Iris pigment epithelial cell (primary cell): ENCODE data around the gene MSRB1.

Source experiments
- DNase-seq: peaks from one replicate; pipeline ENCODE4 v3.0.0-alpha.2; 2011; ENCODE audit warnings: low read depth

MSRB1 gene

DNA sequence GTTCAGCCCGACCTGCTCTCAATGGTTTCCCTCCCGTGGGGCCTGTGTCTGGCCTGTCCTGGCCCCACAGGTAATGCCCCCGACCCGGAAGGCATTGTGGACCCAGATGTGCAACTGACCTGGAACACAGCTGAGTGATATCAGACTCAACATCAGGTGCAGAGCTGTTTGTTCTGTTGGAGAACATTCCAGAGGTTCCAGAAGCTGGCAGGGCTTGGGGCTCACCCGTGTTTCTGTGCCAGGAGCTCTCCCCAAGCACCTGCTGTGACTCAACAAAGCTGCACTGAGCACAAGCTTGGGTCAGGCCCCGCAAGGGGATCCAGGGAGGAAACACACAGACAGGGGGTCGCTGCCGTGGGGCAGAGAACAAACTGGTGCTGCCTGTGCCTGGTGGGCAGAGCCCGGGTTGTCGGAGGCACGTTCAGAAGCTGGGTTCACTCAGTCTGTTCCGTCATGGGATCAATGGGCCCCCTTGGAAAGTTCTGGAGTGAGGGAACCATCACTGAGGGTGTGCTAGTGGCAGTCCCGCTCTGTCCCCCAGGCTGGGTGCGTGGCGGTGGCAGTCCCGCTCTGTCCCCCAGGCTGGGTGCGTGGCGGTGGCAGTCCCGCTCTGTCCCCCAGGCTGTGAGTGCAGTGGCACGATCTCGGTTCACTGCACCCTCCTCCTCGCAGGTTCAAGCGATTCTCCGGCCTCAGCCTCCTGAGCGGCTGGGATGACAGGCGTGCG lies 46.9 kb downstream of the MSRB1 start:
- no peak for DNase-seq

GRCh38 chr16:1895068-1895467 lies 47.9 kb downstream of the MSRB1 start:
- DNase-seq: no peak

DNA sequence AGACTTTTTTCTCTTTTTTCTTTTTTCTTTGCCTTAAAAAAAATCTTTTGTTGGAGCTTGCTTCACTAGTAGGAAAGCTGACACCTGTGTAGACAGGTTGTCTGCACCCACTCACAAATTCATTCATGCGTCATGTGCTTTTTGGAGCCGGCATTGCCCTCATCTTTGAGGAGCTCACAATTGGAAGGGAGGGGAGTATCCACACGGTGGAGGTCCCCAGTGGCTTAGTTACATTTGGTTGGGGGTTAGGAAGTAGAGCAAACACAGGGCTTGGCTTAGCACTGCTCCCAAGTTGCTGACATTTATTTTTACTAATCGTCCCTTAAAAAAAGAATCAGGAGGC lies 52.3 kb downstream of the MSRB1 start:
- DNase-seq: no peak

- no peak for DNase-seq
Observed at GRCh38 chr16:1890024-1890707, 52.8 kb downstream of the MSRB1 start.
